SKM-1 treated with dmso at 0.1 percent for 144 hours (cell line): ENCODE results near the gene WIPF3.

Experiments
- DNase-seq: peaks from one replicate; lab custom pipeline; 2025; ENCODE audit not compliant: unreplicated experiment; lab: John Stamatoyannopoulos, UW

WIPF3 gene

DNA sequence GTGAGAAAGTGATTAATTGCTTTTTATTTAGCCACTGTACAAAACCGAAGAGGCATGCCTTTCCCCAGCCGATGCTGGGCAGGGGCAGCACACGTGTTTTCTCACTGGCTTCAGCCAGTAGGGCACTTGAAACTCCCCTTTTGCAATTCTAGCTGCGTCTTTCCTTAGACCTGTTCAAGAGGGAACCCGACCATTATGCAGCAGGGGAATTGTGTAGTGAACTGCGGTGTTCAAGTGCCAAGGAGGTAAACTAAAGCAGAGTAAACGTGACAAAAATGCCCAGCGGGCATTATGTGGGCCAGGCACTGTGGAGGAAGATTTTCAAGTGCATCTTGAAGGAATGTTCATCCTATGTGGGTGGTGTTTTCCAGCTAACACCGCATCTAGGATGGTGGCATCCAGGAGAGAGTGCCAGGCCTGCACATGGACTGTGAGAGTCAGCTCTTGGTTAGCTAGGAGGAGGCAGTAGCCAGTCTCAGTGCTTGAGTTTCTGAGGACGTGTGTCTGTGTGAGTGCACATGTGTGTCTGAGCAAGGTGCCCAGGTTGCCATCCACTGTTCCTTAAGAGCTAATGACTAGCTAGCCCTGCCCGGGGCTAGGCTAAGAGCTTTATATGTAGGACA, 3.3 kb downstream of the WIPF3 start:
- no peak for DNase-seq

DNA sequence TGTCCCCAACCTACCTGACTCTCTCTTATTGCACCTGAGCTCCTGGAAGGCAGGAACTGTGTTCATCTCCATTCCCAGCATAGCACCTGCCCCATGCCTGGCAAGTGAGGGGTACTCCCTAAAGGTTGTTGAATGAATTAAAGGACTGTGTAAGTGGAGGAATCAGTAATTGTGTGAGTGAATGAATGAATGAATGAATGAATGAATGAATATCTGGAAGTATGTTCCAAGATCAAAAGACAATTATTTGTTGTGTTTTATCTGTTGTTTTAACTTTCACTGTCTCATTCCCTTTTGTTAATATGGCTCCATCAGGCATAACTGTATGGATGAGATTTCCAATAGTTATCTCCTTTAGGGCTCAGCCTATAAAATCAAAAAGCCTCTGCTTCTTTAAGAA, 4.0 kb downstream of the WIPF3 start:
- DNase-seq = no peak

DNA sequence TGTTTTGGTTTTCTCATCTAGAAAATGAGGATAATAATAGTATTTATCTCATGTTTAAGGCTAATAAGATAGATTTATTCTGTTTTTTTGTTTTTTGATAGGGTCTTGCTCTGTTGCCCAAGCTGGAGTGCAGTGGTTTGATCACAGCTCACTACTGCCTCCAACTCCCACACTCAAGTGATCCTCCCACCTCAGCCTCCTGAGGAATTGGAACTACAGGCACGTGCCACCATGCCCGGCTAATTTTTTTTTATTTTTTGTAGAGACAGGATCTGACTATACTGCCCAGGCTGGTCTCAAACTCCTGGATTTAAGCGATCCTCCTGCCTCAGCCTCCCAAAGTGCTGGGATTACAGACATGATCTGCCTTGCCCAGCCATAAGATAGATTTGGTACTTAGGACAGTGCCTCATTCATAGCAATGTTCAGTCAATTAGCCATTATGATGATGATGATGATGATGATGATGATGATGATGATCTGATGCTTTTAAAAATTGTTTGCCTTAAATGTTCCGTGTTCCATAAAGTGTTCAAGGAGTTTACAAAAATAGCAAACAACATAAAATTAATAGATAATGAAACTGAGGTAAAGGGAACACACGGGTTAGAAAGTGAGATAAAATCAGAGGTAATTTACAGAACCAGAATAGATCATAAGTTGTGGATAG, 4.6 kb downstream of the WIPF3 start:
- no peak for DNase-seq

DNA sequence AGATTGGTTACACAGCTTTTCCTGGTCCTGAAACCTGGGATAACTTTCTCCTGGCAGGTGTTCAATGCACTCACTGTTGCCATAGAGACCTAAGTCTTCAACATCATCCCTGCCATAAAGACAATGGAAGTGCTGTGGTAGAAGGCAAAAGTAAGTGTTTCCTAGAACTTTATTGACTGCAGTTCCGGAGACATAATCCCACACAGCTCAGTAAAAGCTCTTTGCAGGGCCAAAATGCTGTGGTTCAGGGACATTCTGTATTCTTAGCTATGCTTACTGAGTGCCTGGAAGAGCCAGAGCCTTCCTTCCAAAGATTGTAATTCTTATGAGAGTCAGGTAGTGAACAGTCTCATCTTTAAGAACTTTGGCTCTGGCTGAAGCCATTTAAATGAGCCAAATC, 5.3 kb downstream of the WIPF3 start:
- DNase-seq = no peak

DNA sequence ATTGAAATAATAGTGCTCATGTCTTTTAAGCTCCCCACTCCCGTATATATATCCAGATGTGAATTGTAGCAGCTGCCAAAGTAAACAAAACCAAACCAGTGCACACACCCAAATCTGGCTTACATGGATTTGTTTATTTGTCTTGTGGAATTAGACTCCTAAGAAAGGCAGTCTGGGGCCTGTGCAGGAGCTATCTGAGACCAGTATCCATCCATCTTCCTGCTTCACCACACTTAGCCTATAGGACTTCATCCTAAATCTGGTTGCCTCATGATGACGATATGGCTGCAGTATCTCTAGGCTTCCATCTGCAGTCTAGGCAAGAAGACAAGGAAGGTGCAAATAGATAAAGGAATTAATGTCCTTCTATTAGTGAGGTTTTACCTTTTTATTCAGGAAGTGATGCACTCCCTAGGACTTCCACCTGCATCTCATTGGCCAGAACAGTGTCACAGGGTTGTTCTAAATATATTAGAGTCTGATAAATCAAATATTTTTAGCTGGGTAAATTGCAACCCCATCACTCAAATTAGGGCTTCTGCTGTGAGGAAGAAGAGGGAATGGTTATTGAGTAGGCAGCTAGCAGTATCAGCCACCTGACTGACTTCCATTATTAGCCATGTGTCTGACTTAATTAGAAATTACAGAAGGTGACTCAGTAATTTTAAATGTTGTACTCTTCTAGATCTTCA, 6.0 kb downstream of the WIPF3 start:
- DNase-seq = no peak

DNA sequence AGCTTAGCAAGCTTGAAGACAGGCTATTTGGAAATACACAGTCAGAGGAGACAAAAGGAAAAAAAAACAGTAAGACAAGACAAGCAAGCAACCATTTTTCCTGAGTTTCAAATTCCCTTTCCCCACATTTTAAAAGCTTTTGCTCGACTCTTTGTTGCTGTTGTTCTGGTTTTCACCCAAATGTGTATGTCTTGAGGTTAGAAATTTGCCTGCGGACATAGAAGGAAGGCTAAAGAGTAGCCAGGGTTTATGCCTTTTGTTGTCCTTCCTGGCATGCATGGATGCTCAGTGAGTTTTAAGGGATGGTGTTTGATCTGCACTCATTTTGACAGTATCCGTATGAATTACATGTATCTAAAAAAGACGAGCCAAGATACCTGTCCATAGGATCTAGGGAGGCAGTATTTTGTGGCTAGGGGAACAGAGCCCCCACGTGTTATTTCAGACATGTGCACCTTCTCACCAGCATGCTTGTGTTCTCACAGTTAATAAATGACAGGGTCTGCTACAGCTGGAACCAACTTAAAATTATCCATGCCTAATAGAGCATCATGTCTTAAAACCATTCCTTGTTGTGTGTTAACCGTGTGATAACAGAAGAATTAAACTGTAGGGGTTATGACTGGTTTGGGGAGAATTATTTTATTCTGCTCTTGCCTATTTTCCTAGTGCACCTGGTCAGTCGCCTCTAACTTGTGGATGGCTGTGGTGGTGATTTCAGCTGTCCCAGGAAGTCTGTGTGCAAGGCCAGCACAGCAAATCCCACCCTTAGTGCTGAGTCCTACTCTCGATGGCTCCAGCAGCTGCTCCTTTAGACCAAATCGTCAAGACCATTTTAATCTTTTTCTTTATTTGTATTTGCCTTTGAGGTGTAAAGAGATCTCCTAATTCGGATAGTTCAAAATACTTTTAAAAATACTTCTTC, 9.1 kb downstream of the WIPF3 start:
- no peak for DNase-seq

DNA sequence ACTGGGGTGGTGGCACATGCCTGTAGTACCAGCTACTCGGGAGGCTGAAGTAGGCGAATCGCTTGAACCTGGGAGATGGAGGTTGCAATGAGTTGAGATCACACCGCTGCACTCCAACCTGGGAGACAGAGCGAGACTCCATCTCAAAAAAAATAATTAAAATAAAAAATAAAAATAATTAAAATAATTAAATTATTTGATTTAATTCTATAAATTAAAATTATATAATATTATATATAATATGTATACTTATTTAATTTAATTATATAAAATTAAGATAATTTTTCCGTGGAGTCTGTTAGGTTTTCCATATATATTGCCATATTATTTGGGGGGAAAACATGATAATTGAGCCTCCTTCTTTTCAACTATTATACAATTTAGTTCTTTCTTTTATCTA, 12.0 kb downstream of the WIPF3 start:
- no peak for DNase-seq

DNA sequence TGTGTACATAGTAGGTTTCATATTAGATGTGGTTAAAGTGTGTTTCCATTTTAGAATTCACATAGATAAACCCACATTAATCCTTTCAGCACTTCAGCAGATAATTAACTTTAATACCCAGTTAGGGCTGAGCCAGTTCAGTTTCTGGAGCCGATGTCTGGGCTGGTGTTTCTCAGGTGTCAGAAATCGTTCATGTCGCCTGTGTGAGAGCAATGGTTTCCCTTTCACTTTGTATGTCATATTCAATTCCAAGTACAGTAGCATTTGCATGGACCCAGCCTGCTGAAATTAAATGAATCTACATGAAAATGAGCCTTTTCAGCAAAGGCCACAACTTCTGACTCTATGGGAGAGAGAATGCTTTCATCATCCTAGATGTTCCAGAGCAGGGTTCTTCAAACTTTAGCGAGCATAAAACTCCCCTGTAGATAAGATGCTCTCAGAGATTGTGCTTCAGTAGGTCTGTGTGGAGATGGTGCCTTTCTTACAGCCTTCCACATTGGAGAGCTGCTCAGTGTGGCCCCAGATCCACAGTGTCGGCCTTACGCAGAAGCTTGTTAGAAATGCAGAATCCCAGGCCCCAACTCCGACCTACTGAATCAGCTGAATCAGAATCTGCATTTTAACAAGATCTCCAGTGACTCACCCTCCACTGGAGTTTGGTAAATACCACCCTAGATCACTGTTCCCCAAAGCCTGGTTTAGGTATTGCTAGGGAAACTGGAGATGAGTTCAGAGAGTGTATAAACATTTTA, 19.6 kb downstream of the WIPF3 start:
- no peak for DNase-seq

DNA sequence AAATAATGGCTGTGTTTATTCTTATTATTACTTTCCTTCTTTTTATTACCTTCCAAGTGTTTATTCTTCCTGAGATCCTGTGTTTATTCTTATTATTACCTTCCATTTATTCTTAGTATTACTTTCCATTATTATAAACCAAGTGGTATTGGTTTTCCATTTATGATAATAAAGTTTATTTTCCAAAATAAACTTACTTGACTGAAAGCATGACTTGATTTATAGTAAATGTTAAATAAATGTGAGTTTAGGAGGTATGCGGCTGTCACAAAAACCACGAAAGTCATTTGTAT, 20.2 kb downstream of the WIPF3 start:
- no peak for DNase-seq

DNA sequence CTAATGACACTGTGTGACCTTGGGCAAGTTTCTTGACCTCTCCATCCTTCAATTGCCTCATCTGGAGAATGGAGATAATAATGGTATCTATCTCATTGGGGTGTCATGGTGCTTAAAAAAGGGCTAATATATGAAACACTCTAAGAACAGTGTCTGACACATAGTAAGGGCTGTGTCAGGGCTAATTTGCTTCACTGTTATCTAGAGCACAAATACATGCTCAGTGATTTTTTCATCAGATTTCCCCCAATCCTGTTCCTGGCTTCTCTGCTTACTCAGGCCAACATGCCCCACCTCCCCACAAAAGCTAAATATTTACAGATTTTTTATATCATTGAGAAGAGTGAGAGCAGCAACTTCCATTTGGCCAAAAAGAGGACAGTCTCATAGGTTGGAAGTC, 20.6 kb downstream of the WIPF3 start:
- no peak for DNase-seq

DNA sequence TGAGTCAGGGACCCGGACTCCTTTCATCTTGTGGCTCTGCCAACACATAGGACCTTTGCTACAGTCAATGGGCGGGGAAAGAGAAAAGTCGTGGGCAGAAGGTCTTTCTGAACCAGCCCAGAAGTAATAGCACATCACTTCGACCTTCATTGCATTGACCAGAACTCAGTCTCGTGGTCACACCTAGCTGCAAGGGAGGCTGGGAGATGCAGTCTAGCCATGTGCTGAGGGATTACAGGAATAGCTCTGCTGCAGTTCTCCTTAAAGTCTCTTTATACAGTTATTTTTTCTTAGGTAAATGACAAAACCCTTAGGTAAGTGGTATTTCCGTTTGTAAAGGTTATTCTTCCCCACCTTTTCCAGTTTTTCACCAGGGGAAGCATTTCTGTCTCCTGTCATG, 25.4 kb downstream of the WIPF3 start:
- DNase-seq = no peak

DNA sequence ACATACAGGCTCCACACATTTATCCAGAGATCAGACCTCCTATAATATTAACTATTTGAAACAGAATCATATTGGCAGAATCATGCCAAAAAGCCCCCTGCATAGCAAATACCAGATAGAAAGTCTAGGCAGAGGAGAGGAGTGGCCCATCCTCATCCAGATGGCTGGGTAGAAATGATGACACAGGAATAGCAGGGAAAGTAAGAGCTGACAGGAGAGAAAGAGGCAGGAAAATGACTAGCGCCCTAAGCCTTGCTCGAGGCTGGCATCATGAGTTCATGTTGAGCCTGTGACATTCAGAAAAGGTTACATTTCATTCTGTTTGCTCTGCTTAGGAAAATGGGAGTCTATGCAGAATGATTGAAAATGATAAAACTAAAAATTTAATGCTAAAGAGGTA, 27.6 kb downstream of the WIPF3 start:
- no peak for DNase-seq

DNA sequence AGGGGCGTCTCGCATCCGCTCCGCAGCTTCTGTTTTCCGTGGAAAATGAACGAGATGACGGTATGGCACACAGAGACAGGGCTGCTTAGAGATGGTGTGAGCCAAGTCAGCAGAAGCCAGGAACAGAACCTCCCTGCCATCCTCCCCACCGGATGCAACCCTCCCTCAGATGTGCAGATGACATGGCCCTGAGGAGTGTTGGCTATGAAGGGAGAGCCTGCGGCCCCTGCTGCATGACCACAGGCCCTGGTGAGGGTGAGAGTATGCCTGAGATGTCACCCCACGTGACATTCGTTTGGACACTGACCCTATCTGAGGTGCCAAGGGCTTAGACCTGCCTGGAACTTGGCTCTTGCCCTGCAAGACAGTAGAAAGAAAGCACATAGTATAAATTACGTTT, 29.4 kb downstream of the WIPF3 start:
- no peak for DNase-seq

DNA sequence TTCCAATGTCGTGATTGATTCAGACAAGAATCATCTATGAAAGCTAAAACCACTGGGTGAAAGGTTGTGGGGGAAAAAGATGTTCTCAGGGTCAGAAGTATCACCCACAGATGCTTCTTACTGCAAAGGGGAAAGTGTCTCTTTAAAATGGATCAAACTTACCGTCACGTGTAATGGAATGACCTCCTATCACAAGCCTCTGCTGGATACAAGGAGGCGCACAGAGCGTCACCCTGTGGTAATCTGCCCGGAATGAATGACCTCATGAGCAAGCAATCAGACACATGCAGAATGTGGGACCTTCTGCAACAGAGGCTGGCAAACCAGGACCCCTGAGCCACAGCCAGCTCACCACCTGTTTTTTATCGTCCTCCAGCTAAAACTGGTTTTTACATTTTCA, 33.0 kb downstream of the WIPF3 start:
- no peak for DNase-seq

DNA sequence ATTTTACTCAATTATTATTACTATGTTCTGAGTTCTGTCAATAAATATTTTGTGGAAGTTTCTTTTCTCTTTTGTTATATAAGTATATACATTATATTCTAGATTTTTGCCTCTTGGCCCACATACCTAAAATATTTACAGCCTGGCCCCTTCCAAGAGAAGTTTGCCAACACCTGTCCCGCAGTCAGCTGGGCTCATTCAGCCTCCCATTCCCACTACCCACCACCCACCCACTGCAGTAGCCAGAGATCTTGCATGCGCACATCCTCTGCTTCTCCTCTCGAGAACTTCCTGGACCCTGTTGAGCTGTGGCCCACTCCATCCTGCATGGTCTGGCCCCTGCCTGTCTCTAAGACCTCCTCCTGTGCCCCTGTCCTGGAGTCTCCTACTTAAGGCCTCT, 33.6 kb downstream of the WIPF3 start:
- DNase-seq = no peak

DNA sequence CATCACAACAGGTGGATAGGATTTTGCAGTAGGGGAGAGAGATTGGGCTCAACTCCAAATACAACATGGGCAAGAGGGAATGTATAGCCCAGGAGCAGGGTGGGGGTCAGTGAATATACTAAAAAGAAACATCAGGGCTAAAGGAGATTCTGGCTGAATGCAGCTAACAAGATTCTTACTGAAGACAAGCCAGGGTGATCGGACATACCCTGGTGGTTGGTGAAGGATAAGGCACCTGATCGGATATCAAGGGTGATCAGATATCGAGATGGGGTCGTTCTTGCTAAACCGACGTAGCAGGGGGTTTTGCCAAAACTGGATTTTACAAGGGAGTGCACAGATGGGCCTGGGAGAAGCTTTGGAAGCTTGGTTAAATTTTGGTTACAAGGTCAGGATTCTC, 34.4 kb downstream of the WIPF3 start:
- DNase-seq = no peak

DNA sequence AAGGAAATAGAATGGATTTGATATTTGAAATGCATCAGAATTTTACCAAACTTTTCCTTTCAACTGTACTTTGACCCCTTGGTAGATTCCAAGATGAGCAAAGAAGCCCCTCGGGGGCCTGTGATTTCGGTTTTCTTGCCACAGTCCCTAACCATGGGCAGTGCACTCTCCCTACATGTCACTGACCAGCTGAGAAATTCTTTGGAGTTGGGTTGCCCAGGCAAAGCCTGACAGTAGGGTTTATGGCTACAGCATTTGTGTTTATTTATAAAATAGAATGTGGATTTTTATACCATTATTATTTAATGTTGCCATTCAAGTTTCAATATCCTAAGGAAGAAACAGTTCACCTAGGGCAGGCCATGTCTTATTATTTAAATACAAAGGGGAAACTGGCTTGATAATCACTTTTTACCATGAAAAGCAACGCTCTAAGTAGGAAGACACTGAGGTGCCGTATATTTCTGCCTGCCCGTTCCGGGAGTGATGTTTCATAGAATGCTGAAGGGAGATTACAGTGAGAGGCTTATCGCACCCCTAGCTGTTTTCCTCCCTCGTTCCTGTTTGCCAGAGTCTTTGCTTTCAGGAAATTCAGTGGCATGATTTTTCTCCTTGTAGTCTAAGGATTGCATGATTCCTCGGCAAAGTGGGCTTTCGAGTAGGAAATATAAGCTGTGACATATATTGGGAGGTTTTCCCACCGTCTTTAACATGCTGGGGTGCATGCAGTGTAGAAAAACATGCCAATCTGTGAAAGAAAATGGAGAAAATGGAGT, 35.8 kb downstream of the WIPF3 start:
- DNase-seq = no peak

DNA sequence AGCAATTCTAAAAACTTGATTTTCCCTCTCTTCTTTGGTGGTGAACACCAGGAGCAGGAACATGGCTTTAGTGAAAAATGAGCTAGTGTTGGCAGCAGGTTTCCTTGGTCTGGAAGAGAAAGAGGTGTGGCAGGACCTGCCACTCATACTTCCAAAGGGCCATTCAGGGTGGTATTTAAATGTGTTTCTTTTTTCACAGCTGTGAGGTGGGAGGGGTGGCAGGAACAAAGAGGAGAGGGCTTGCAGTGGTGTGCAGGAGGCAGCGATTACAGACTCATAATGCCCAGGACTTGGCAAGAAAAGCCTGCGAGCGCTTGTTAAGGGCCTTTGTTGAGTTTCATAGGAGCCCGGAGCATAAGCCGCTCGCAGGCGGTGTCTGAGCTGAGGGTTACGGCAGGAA, 36.8 kb downstream of the WIPF3 start:
- DNase-seq = no peak

DNA sequence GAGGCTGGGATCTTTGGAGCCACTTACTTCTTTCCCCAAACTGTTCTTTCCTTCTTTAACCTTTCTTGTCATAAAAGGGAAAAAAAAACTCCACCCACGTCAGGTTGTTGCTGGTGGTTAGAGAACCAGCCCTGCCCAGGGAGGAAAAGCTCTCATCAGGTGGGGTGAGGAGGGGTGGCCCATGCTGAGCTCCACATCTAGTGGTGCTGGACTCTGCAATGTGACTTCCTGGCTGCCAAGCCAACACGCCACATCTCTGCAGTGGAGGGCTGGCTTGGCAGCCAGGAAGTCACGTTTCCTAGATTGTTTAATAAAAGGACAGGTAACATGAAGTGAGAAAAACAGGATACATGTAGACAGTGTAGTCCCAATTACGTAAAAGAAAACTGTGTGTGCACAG, 37.4 kb downstream of the WIPF3 start:
- DNase-seq = no peak

DNA sequence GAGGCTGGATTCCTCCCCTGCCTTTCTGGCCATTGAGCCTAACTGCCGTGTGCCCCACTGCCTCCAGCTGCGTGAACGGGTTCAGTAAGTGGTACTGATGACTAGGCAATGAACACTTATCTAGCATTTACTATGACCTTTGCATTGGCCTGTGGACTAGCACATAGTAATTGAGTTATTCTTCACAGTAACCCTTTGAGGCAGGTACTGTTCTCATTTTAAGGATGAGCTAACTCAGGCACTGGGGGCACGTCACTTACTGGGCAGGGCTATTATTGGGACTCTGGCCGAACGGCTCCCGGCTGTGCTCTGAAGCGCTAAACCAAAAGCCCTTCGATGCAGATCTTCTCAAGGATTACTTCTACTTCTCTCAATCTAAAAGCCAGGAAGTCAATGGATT, 38.3 kb downstream of the WIPF3 start:
- DNase-seq = no peak
